NK-92 (cell line): ENCODE data around the gene DCANP1.
"Not testable (repeated sequence)": the region's sequence is repeated elsewhere in the genome, so short reads cannot be mapped to it uniquely, and the experiment has no call there.

ENCODE experiments used
- DNase-seq: peaks from one replicate; lab custom pipeline; 2025; ENCODE audit not compliant: unreplicated experiment; lab: John Stamatoyannopoulos, UW

DCANP1 gene

GRCh38 chr5:135447298-135447929 lies at the start of gene DCANP1:
TSS of gene DCANP1 (minus strand) at chr5:135447348. CDS start at chr5:135447108, 240 bp downstream.
- DNase-seq, result no peak

DNA sequence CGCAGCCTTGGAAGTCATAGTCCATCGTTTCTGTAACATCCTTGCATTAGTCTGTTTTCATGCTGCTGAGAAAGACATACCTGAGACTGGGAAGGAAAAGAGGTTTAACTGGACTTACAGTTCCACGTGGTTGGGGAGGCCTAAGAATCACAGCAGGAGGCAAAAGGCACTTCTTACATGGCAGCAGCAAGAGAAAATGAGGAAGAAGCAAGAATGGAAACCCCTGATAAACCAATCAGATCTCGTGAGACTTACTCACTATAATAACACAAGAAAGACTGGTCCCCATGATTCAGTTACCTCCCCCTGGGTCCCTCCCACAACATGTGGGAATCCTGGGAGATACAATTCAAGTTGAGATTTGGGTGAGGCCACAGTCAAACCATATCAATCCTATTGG lies 48.4 kb upstream of the DCANP1 start:
- not testable (repeated sequence) for DNase-seq

DNA sequence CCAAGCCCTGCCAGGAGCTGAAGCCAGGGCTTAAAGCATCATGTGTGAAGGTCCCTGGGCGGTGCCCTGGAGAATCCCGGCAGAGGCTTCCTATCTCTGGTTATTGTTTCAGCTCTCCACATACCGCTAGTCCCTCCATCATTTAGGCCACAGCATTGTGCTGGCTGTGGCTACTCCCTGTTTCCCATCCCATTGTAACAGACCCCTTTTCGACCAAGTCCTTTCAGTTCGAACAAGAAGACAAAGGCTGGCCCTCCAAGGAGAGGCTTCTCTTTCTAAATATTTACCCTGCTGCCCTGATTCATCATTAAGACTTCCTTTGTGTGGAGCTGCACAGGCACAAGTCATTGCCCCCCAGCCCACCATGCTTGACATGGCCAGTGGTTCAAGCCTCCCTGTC lies 47.0 kb upstream of the DCANP1 start:
- DNase-seq, result no peak

GRCh38 chr5:135493406-135494180 lies 46.4 kb upstream of the DCANP1 start:
- DNase-seq, result no peak

DNA sequence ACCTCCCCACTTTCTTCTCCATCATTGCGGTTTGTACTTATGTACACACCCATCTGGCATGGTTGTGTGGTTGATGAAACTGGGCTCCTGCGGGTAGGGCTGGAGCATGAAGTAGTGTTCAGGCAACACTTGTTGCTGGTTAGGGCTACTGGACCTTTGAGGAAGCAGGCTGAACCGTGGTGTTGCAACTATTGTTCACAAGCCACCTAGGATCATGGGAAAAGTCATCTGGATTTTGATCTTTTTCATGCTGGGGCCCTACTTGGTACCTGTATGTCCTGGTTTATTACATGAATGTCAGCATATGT lies 45.1 kb upstream of the DCANP1 start:
- no peak for DNase-seq

DNA sequence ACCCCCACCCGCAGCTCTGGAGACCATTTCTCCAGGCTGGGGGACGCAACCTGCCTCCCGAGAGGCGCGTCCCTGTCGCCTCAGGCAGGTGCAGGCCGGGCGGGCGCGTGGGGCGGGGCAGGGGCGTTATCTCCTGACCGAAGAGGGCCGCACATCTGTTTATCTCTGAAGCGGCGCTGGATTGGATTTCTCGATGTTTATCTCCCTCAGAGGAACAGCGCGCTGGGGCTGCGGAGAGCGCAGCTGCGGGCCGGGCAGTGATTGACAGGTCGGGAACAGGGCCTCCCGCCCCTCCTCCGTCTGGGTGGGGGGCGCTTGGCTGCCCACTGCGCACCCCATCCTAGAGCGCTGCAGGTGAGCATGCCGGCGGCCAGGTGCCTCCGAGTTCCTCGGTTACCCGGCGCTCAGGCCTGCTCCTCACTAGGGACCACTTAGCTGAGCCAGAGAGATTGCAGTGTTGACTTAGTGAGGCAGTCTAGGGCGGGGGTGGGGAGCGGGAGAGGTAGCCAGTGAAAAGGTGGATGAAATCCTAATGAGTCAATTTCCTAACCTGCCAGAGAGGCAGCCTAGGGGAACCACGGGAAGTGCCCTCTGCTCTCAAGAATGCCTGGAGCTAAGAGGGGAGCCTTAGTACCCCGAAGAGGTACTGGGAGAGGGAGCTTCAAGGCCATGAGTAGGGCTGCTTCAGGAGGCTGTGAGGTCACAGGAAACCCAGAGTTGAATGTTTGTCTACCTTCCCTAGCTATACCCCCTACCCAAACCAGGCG lies 44.6 kb upstream of the DCANP1 start:
- no peak for DNase-seq

DNA sequence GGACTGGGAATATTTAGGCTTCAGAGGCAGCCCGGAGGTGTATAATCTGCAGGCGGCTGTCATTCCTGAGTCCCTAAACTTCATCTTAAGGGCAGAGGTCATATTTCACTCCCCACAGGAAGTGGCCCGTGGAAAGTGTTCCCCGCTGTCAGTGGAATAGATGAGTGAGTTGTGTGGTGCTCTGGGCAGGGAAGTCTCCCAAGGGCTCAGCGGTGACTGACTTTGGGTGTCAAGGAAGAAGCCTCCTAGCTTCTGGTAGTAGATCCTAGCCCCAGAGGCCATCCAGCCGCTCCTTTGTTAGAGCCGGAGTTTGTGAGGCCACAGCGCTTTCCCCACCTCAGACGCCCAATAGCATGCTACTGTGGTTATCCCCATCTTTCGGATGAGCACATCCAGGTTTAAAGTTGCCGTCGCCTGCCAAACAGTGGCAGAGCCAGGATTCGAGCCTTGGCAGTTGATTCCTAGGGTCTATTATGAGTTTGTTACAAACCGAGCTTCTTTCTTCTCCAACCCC lies 43.9 kb upstream of the DCANP1 start:
- no peak for DNase-seq

DNA sequence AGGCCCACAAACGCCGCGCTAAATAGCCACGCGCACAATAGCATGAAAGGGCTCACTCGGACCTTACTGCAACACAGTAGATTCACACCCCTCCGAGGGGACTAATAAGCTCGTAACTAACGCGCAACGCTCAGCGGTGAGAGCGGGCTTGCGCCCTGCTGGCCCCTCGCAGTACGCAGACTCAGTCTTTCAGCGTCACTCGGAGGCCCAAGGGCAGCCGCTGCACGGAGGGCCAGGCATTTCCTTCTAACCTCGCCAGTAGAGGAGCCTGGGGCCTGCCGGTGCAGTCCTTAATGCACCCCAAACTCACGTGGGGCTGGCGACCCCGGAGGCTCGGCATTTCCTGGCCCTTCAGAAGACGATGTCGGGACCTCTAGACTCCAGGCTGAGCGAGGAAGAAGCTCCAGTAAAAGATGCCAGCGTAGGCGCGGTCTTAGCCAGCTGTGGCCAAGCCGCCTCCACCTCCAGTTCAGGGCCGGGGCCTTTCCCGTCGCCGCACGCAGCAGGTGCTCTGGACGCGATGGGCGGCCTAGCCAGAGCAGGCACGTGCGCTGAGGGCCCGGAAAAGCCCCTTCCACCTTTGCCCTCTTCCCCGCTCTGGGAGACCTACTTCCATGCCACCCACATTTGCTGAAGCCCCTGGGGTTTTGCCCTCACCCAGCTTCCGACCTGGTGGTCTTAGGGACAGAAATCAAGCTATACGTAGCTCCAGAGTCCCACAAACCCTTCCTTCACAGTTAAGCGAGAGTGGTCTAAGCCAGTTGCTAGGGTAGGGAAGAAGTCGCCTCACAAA lies 43.3 kb upstream of the DCANP1 start:
- no peak for DNase-seq

- no peak for DNase-seq
These were observed 42.5 kb upstream of the DCANP1 start for GRCh38 chr5:135489466-135490244.

GRCh38 chr5:135488727-135489465 lies 41.7 kb upstream of the DCANP1 start:
- DNase-seq, result no peak

- DNase-seq, result no peak
These were observed 40.8 kb upstream of the DCANP1 start for GRCh38 chr5:135487839-135488514.

DNA sequence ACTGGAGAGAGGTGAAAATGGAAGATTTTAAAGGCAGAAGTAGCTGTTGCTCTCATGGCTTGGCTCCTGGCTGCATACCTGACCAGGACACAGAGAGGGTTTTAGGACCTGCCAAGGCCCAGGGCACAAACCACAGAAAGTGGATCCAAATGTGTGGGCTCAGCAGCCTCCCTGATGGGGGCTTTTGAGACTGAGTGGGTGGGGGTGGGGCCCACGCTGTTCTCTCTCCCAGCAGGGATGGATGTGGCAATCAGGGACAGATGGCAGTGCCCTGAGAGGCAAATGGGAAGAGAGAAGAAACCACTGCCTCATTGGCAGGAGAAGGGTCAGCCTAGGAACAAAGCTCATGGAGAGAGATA lies 39.9 kb upstream of the DCANP1 start:
- no peak for DNase-seq

GRCh38 chr5:135486131-135487036 lies 39.2 kb upstream of the DCANP1 start:
- DNase-seq, result no peak

GRCh38 chr5:135484674-135485086 lies 37.5 kb upstream of the DCANP1 start:
- no peak for DNase-seq

- no peak for DNase-seq
These were observed 36.1 kb upstream of the DCANP1 start for GRCh38 chr5:135483254-135483653.

GRCh38 chr5:135482381-135482933 lies 35.3 kb upstream of the DCANP1 start:
- DNase-seq, result no peak

DNA sequence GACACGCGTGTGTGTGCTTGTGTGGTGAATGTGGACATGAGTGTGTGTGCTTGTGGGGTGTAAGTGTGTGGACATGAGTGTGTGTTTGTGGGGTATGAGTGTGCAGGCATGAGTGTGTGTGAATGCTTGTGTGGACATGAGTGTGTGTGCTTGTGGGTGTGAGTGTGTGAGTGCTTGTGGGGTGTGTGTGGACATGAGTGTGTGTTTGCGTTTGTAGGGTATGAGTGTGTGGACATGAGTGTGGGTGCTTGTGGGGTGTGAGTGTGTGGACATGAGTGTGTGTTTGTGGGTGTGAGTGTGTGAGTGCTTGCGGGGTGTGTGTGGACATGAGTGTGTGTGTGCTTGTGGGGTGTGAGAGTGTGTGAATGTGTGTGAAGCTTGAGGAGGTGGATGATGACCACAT lies 34.8 kb upstream of the DCANP1 start:
- no peak for DNase-seq

DNA sequence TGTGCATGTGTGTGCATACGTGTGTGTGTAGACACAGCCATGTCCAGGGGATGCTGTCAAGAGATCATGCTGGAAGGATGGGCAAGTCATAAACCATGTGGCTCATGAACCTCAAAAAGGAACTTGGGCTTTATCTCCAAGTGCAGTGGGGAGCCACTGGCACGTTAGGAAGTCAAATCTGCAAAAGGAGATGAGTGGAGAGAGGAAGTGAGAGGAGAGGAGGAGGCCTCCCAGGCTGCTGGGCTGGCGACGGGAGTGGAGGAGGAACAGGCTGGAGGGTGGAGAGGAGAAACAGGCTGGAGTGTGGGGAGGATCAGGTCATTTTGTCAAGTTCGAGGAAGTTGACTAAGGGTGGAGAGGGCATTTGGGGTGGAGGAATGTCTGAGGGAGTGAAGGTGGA lies 34.2 kb upstream of the DCANP1 start:
- DNase-seq, result no peak
